ENCODE results near the gene KIF1A. TPM values are rescaled to one million over a fixed set of nuclear protein-coding genes. Genes with fewer than 3 reads are reported as not detected.

Gene KIF1A
- total RNA-seq, 1 donor from 2014 or later, result not detected

DNA sequence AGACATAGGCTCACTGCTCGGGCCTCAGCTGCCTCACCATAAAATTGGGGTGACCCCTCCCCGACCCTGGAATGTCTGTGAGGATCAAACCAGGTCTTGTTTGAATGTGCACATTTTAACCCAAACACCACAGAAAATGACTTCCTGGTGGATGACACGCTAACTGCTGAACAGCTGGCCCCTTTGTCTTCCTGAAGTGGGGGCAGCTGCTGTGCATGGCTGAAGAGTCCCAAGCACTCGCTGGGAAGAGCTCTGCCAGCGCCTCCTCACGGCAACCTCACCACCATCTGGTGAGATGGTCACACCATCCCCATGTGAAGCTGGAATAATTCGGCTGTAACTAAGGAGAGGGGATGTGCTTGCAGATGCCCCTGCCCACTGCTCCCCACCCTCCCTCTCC, 94.3 kb downstream of the KIF1A start:
- no peak for DNase-seq
- intact Hi-C loops (cut with micrococcal nuclease), result no loop called here
- no peak overlapping the region for H3K4me3 Mint-ChIP-seq
- H3K27me3 Mint-ChIP-seq, result no peaks in the 10 kb centered on the region
- no peak for ATAC-seq (ENCODE audit: low read depth)
- no peaks in the 10 kb centered on the region for H3K4me1 Mint-ChIP-seq
- no peaks in the 10 kb centered on the region for H3K36me3 Mint-ChIP-seq (ENCODE audit: low read depth)
- CTCF ChIA-PET, result no interaction called here
- POLR2A ChIA-PET, result no interaction called here
- H3K9me3 Mint-ChIP-seq, result no peaks in the 10 kb centered on the region
- TF ChIP-seq, protein P1, sequence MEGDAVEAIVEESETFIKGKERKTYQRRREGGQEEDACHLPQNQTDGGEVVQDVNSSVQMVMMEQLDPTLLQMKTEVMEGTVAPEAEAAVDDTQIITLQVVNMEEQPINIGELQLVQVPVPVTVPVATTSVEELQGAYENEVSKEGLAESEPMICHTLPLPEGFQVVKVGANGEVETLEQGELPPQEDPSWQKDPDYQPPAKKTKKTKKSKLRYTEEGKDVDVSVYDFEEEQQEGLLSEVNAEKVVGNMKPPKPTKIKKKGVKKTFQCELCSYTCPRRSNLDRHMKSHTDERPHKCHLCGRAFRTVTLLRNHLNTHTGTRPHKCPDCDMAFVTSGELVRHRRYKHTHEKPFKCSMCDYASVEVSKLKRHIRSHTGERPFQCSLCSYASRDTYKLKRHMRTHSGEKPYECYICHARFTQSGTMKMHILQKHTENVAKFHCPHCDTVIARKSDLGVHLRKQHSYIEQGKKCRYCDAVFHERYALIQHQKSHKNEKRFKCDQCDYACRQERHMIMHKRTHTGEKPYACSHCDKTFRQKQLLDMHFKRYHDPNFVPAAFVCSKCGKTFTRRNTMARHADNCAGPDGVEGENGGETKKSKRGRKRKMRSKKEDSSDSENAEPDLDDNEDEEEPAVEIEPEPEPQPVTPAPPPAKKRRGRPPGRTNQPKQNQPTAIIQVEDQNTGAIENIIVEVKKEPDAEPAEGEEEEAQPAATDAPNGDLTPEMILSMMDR (IDR thresholded peaks at IDR 0.05), result no peak
- no peak overlapping the region for H3K27ac Mint-ChIP-seq

DNA sequence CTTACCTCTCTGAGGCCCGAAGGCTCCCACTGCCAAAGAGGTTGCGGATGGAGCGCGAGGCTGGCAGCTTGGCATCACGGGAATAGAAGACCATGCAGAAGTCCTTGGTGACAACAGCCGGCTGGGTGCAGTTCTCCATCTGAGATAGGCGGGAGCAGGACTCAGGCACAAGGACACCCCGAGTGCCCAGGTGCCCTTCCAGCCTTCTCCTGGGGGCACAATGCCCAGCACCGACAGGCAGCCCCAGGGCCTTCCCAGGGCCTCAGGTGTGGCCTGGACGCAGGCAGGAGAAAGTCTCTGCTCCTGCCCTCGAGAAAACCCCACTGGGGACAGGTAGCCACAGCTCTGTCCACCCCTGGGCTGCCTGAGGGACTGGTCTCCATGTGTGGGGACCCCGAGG, 94.8 kb downstream of the KIF1A start:
- H3K4me3 Mint-ChIP-seq, result no peak overlapping the region
- intact Hi-C loops (cut with micrococcal nuclease), result no loop called here
- no peak overlapping the region for H3K27ac Mint-ChIP-seq
- ChIA-PET POLR2A (no interaction called here), CTCF (no interaction called here)
- TF ChIP-seq, protein P1 (IDR thresholded peaks at IDR 0.05), result no peak
- no peaks in the 10 kb centered on the region for H3K4me1 Mint-ChIP-seq
- DNase-seq, result no peak
- H3K27me3 Mint-ChIP-seq, result no peaks in the 10 kb centered on the region
- no peaks in the 10 kb centered on the region for H3K36me3 Mint-ChIP-seq (ENCODE audit: low read depth)
- no peaks in the 10 kb centered on the region for H3K9me3 Mint-ChIP-seq
- no peak for ATAC-seq (ENCODE audit: low read depth)

DNA sequence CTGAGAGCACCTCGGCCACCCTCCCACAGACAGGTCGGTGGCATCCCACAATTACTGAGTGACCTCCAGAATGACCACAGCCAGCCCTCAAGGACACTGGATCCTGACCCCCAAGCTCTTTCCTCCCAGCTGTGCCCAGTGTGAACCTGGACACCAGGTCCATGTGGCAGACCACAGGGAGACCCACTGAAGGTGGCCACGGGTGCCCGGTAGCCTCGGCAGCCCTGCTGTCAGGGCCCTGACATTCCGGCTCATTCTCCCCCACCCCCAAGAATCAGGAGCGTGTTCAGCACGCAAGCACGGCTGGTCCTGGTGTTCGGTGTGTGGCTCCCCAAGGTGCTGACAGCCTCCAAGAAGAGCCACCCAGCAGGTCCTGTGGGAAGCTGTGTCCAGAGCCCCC, 95.6 kb downstream of the KIF1A start:
- Mint-ChIP-seq H3K4me1 (no peaks in the 10 kb centered on the region), H3K9me3 (no peaks in the 10 kb centered on the region), H3K27me3 (no peaks in the 10 kb centered on the region), H3K36me3 (ENCODE audit: low read depth) (no peaks in the 10 kb centered on the region), H3K27ac (no peak overlapping the region), H3K4me3 (no peak overlapping the region)
- TF ChIP-seq, protein P1 (IDR thresholded peaks at IDR 0.05), result no peak
- DNase-seq (no peak), ATAC-seq (ENCODE audit: low read depth) (no peak)
- ChIA-PET CTCF (no interaction called here), POLR2A (no interaction called here)
- intact Hi-C loops (cut with micrococcal nuclease), result no loop called here

DNA sequence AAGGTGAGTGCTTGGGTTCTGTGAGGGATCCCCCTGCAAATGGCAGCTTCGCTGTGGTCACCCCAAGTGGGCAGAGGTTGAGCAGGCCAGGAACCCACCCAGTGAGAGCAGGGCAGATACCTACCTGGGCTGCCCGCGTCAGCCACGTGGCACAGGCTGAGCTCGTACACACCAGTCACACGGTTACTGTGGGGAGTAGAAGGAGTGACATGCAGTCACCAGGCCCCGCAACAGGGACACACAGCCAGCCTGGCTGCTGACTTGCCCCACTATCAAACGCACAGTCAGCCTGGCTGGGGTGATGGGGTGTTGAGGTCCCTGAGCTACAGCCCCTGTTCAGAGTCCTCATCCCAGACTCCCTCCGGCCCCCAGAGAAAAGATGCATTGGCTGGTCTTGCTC, 96.2 kb downstream of the KIF1A start:
- CTCF ChIA-PET, result no interaction called here
- DNase-seq (no peak), ATAC-seq (ENCODE audit: low read depth) (no peak)
- intact Hi-C loops (cut with micrococcal nuclease), result no loop called here
- Mint-ChIP-seq H3K4me1 (no peaks in the 10 kb centered on the region), H3K27ac (no peak overlapping the region), H3K27me3 (no peaks in the 10 kb centered on the region), H3K9me3 (no peaks in the 10 kb centered on the region), H3K36me3 (ENCODE audit: low read depth) (no peaks in the 10 kb centered on the region), H3K4me3 (no peak overlapping the region)
- POLR2A ChIA-PET, result no interaction called here
- TF ChIP-seq, protein P1 (IDR thresholded peaks at IDR 0.05), result no peak

DNA sequence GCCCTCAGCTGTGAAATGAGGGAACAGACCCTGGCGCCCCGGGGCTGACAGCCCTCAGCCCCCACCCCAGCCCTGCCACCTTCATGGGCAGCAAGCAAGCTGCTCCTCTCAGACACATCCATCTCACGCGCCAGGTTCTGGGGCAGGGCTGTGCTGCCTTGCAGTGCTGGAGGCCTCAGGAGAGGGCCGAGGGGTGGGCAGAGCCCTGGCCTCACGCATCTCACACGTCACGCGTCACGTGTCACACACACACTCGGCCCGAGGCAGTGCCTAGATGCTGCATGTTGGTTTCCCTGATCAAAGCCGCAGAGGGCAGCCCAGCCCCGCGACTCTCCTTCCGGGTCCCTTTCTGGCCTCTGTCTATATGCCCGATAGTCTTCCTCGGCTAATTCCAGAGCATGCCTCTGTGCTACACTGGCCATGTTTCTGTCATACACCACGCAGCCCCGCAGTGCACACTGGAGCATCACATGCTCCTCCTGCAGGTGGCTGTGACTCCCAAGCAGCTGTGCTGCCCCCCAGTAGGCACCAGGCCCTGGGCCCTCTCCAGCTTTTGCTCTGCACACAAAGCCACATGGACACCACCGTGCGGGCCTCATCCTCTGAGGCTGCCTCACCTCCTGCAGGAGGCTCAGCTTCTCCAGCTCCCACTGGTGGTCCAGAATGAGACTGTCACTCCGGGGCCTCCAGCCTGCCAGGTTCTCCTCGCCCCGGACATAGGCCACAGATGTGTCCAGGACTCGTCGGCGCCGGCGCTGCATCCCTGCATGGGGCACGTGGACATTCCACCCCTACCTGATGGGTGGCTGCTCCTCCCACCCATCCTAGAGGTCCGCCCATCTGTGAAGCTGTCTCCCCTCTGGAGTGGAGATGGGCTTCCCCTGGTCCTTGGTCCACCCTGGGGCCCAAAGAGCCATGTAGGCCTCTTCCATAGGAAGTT, 97.0 kb downstream of the KIF1A start:
- intact Hi-C loops (cut with micrococcal nuclease), result no loop called here
- H3K9me3 Mint-ChIP-seq, result no peaks in the 10 kb centered on the region
- TF ChIP-seq, protein P1 (IDR thresholded peaks at IDR 0.05), result no peak

More for the DNA sequence above, 97.0 kb downstream of the KIF1A start:
- H3K4me3 Mint-ChIP-seq, result no peak overlapping the region
- ChIA-PET POLR2A (no interaction called here), CTCF (no interaction called here)
- no peaks in the 10 kb centered on the region for H3K4me1 Mint-ChIP-seq
- H3K27ac Mint-ChIP-seq, result no peak overlapping the region
- H3K36me3 Mint-ChIP-seq (ENCODE audit: low read depth), result no peaks in the 10 kb centered on the region
- no peaks in the 10 kb centered on the region for H3K27me3 Mint-ChIP-seq
- DNase-seq (no peak), ATAC-seq (ENCODE audit: low read depth) (no peak)
